PFSK-1 (cell line): ENCODE measurements around the gene KCNK16.
A peak's percentile ranks its signal among the peaks of the same experiment; 100 is the strongest.

Experiments used
- FOXP2 ChIP-seq: optimal IDR thresholded peaks from 2 replicates; pipeline ENCODE3; 2011; ENCODE audit warnings: borderline replicate concordance, control low read depth, inconsistent platforms; ENCODE audit not compliant: insufficient read depth; ENCODE audit errors: extremely low read length, extremely low read depth
- POLR2AphosphoS5 ChIP-seq: IDR thresholded peaks from 2 replicates; pipeline ENCODE4 v1.6.1; 2012; ENCODE audit warnings: low read depth, mild to moderate bottlenecking, control low read depth, low read length, moderate library complexity
- SIN3A ChIP-seq: IDR thresholded peaks from 2 replicates; pipeline ENCODE4 v1.6.1; 2012; ENCODE audit warnings: mild to moderate bottlenecking, low read length, moderate library complexity, borderline replicate concordance; ENCODE audit not compliant: insufficient read depth
- TAF1 ChIP-seq: IDR thresholded peaks from 2 replicates; pipeline ENCODE4 v1.6.1; 2012; ENCODE audit warnings: low read length, control low read depth, borderline replicate concordance; ENCODE audit not compliant: insufficient read depth
- TF ChIP-seq, protein P1 (sequence below), 2 experiments: IDR thresholded peaks; 2 replicates each; pipeline versions ENCODE4 v1.6.1 to v1.8.0; 2011 to 2012; ENCODE audit warnings: low read depth in 2 of 2, low read length in 2 of 2, control low read depth in 1 of 2, inconsistent platforms in 1 of 2, mild to moderate bottlenecking in 1 of 2, moderate library complexity in 1 of 2; ENCODE audit not compliant: insufficient read depth in 1 of 2

KCNK16 gene

DNA sequence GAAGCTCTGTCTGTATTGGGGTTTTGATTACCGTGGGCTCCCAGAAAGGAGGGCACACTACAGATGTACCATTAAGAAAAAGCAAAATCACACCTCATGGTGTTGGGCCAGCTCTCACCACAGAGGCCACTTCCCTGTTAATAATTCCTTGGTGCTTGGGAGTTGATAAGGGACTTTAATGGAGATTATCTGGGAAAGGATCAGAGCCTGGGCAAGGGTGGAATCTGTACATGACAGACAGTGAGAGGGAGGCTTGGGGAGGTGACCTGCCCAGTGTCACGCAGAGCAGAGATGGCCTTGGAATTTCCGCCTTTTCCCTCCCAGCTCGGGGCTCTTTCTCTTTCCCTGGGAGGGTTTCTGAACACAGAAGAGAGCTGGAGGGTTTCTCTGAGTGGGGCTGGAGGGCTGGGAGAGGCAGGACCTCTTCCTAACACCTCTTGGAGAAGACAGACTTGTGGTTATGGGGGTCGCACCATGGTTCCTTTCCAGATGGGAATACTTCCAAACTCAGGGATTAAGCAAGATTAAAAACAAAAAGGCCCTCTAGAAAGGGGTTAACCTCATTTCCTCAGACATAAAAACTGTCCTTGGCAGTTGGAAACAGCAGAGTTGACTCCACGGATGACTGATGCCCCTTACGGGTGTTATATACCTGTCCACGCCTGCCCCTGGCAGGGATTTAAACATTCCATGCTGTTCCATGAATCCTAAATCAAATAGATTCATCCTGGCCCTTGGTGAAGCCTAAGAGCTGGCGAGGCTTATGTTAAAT is 16.8 kb upstream of the KCNK16 start:
- no peak for TF ChIP-seq FOXP2
- TF ChIP-seq POLR2AphosphoS5 = no peak
- TF ChIP-seq TAF1 = no peak
- no peak for TF ChIP-seq SIN3A
- TF ChIP-seq, protein P1, sequence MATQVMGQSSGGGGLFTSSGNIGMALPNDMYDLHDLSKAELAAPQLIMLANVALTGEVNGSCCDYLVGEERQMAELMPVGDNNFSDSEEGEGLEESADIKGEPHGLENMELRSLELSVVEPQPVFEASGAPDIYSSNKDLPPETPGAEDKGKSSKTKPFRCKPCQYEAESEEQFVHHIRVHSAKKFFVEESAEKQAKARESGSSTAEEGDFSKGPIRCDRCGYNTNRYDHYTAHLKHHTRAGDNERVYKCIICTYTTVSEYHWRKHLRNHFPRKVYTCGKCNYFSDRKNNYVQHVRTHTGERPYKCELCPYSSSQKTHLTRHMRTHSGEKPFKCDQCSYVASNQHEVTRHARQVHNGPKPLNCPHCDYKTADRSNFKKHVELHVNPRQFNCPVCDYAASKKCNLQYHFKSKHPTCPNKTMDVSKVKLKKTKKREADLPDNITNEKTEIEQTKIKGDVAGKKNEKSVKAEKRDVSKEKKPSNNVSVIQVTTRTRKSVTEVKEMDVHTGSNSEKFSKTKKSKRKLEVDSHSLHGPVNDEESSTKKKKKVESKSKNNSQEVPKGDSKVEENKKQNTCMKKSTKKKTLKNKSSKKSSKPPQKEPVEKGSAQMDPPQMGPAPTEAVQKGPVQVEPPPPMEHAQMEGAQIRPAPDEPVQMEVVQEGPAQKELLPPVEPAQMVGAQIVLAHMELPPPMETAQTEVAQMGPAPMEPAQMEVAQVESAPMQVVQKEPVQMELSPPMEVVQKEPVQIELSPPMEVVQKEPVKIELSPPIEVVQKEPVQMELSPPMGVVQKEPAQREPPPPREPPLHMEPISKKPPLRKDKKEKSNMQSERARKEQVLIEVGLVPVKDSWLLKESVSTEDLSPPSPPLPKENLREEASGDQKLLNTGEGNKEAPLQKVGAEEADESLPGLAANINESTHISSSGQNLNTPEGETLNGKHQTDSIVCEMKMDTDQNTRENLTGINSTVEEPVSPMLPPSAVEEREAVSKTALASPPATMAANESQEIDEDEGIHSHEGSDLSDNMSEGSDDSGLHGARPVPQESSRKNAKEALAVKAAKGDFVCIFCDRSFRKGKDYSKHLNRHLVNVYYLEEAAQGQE (IDR thresholded peaks at IDR 0.05; ENCODE audit: insufficient read depth in 1 of 2, low read depth in 2 of 2, low read length in 2 of 2) = no peak

DNA sequence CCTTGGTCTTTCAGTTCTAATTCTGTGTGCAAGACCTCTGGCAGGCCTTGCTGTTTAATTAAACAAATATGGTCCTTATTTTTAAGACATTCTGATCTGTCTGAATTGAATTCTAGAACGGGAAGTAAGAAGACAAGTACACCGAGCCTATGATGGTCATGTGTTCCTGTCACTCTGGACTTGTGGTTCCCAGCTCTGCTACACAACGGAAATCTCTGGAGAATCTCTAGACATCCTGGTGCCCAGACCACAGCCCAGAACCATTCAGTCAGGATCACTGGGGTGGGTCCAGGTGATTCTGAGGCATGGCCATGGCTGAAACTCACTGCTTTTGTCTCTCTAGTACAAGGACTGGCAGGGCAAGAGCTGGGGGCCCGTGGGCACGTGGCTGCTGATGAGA is 15.9 kb upstream of the KCNK16 start:
- TF ChIP-seq TAF1 = no peak
- no peak for TF ChIP-seq POLR2AphosphoS5
- no peak for TF ChIP-seq SIN3A
- no peak for TF ChIP-seq FOXP2
- TF ChIP-seq, protein P1 (IDR thresholded peaks at IDR 0.05; ENCODE audit: insufficient read depth in 1 of 2, low read depth in 2 of 2, low read length in 2 of 2) = no peak

DNA sequence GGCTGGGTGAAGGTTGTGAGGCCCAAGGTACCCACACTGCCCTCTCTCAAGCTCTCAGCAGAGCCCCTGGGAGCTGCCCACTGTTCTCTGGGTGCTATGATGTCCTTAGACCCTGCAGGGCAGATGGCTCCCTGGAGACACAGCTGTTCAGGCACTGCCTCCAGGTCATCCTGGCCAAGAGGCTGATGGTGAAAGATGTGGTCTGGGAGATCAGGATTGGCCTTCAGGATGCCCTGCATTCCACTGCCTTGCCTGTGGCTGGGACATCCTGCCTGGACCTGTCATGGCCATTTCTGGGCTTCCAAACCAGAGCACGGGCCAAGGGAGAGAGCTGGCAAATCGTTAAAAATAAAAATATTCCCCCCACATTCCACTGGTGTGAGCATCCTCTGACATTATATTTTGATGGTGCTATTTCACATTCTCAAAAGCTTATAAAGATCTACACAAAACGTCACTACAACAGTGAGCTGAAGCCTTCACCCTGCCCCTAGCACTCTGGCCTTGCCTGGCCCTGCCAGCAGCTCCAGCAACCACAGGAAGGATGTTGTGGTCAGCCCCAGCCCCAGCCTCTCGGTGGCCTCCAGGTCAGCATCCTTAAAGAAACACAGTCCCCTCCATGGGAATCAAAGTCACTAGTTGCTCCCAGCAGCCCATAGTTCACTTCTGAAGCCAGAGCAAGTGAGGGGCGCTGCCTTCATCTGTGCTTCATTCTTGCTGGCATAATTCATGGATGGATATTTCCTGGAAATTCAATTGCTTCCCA is 13.5 kb upstream of the KCNK16 start:
- TF ChIP-seq, protein P1 (IDR thresholded peaks at IDR 0.05; ENCODE audit: insufficient read depth in 1 of 2, low read depth in 2 of 2, low read length in 2 of 2) = no peak
- TF ChIP-seq SIN3A = 0 out of 2 replicates have a peak, but pooled peaks have one; percentile 27

DNA sequence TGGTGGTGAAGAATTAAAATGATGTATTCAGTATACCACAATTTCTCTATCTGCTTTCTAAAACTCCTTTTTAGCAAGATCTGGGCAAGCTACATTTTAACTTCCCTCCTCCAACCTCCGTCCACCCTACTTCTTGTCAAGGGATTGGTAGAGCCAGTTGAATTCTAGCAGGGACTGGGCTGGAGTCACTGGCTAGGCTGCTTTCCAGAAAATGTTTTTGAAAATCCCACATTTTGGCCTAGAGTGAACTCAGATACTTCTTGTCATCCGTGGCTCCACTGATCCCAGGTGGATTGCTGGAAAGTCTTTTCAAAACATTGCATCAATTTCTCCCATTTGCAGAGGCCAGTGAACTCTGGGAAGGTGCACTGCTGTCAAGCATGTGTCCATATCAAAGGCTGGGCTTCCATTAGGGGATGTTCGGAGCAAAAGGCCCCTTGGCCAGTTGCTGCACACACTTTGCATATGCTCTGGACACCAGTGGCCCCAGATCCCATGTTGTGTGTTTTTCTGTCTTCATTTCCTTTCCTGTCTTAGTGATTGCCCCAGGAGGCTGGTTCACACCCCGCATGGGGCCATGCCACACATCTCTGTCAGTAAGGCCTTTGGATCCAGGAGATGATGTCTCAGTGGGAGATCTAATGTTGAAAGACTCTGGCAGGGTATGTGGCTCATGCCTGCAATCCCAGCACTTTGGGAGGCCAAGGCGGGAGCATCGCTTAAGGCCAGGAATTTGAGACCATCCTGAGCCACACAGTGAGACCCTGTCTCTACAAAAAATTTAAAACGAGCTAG is 11.3 kb upstream of the KCNK16 start:
- TF ChIP-seq TAF1 = no peak

DNA sequence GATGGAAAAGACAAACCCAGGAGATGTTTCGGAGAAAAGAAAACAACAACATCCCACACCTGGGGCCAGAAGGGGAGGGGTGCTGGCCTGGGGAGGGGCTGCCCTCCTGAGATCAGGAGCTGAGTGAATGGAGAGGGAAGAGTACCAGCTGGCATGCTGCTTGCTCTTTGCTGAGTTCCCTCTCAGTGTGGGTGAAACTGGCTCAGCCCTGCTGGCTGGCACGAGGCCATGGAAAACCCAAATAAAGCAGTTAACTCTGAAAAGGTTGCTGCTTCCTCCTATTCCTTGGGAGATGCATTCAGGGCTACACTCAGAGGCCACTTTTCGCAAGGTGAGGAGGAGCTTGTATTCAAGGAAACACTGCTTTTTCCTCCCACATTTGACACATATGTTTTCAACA is 8.0 kb upstream of the KCNK16 start:
- TF ChIP-seq SIN3A = no peak
- TF ChIP-seq, protein P1 (IDR thresholded peaks at IDR 0.05; ENCODE audit: insufficient read depth in 1 of 2, low read depth in 2 of 2, low read length in 2 of 2) = no peak
- no peak for TF ChIP-seq TAF1
- TF ChIP-seq POLR2AphosphoS5 = no peak
- TF ChIP-seq FOXP2 = no peak
